T-helper 2 cell treated with Interferon-gamma antibody and Interleukin-4, amounts not matched to agents 5 μg/mL and 100 μg/mL, for 36 hours (primary cell): ENCODE data around the gene IPO4.

Experiments used
- DNase-seq: peaks from one replicate; pipeline ENCODE4 v3.0.0; 2021; ENCODE audit warnings: low spot score
- H3K27ac Mint-ChIP-seq: one replicate; pipeline ENCODE4 v1.8.0; 2021; ENCODE audit warnings: mild to moderate bottlenecking, mixed read lengths
- H3K27me3 Mint-ChIP-seq: one replicate; pipeline ENCODE4 v1.8.0; 2021; ENCODE audit warnings: low read depth, mixed read lengths
- H3K36me3 Mint-ChIP-seq: one replicate; pipeline ENCODE4 v1.8.0; 2021; ENCODE audit warnings: low read depth, mixed read lengths
- H3K4me1 Mint-ChIP-seq: one replicate; pipeline ENCODE4 v1.8.0; 2021; ENCODE audit warnings: low read depth, mixed read lengths
- H3K4me3 Mint-ChIP-seq: one replicate; pipeline ENCODE4 v1.8.0; 2022; ENCODE audit warnings: mild to moderate bottlenecking, moderate library complexity, mixed read lengths
- H3K9me3 Mint-ChIP-seq: one replicate; pipeline ENCODE4 v1.8.0; 2021; ENCODE audit warnings: mixed read lengths

The IPO4 gene

DNA sequence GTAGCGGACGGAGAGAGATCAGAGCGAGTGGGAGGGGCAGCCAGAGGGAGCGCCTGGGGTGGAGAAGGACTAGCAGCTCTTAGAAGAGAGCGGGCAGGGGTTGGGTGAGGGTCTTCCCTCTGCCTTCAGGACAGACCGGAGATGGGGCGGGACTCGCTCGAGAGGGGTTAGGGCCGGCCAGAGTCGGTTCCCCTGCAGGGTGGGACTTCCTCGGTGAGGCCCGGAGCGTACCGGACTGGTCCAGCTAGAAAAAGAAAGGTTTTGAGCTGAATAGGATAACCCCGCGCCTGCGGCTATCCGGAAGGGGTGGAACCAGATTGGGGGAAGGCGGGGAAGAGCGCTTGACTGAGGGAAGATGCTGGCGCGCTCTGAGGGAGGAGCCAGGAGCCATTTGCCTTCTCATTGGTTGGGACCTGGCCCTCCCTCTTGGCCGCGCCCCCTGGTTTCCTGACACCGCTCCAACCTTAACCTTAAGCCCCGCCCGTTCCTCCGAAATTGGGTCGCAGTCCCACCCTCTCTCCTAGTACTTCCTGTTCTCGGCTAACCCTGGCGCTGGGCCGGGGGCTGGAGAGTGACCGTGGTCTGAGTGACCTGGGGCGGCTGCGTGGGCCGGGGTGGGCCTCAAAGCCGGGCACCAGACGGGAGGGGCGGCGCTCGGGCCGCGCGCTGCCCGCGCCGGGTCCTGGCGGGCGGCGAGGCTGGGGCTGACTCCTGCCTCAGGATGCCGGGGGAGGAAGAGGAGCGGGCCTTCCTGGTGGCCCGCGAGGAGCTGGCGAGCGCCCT is 41.4 kb downstream of the IPO4 start, which contains the start of gene RNF31:
Gene RNF31, plus strand, starts transcription at position 521 of the 783 bp plus-strand sequence. Its CDS starts 201 bp downstream, at position 722.
- Mint-ChIP-seq H3K27ac (peak within 1 kb of the TSS; percentile 100), H3K27me3 (no peaks in the 10 kb centered on the region), H3K4me3 (peak within 1 kb of the TSS; percentile 100), H3K4me1 (peaks cover 51% of the 10 kb centered on the region), H3K36me3 (peaks cover 73% of the 10 kb centered on the region), H3K9me3 (no peaks in the 10 kb centered on the region)
- peak; percentile 98 for DNase-seq

- Mint-ChIP-seq H3K4me1 (peaks cover 53% of the 10 kb centered on the region), H3K4me3 (peak within 1 kb of the TSS; percentile 100), H3K9me3 (no peaks in the 10 kb centered on the region), H3K27ac (peak within 1 kb of the TSS; percentile 100), H3K36me3 (peaks cover 72% of the 10 kb centered on the region), H3K27me3 (no peaks in the 10 kb centered on the region)
- peak; percentile 93 for DNase-seq
Observed at GRCh38 chr14:24146453-24146977, 42.1 kb downstream of the IPO4 start, which contains the start of gene PSME2. Gene PSME2, minus strand, starts transcription at chr14:24146610. Its CDS starts 29 bp downstream, at chr14:24146581.

- Mint-ChIP-seq H3K9me3 (no peaks in the 10 kb centered on the region), H3K27me3 (no peaks in the 10 kb centered on the region), H3K4me1 (peaks cover 53% of the 10 kb centered on the region), H3K4me3 (peak overlapping the region; percentile 100), H3K27ac (peak overlapping the region; percentile 100), H3K36me3 (peaks cover 67% of the 10 kb centered on the region)
- DNase-seq = no peak
Observed at GRCh38 chr14:24145690-24146452, 42.7 kb downstream of the IPO4 start.

DNA sequence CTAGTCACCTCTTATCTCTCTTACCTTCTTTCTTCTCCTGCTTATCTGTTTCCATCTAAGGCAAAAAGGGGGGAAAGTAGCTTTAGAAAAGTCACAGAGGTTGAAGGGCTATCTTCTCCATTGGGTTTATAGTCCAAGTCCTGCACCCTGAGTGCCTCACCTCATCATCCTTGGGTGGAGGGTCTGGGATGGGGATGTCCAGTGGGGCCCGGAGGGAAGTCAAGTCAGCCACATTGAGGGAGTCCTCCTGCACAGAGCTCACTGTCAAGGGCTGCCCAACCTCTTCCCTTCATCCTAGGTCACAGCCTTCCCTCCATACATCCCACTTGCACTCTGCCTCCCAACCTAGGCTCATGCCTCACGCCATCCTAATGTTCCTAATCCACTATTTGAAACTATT is 43.4 kb downstream of the IPO4 start:
- H3K4me3 Mint-ChIP-seq = peak overlapping the region; percentile 100
- H3K36me3 Mint-ChIP-seq = peaks cover 67% of the 10 kb centered on the region
- H3K27ac Mint-ChIP-seq = peak overlapping the region; percentile 100
- H3K9me3 Mint-ChIP-seq = no peaks in the 10 kb centered on the region
- DNase-seq = no peak
- peaks cover 49% of the 10 kb centered on the region for H3K4me1 Mint-ChIP-seq
- no peaks in the 10 kb centered on the region for H3K27me3 Mint-ChIP-seq

DNA sequence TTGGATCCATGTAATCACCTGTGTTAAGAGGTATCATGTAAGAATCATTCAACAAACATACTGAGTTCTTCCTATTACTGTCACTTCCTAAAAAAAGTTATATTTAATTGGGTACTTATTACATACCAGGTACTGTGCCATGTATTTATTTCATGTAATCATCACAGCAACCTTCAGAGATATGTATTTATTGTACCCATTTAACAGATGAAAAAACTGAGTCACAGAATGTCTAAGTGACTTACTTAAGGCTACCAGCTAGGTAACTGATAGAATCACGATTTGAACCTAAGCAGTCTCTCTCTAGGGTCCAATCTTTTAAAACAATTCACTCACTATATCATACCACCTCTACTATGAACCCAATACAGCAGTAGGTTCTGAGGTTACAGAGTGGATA is 44.2 kb downstream of the IPO4 start:
- Mint-ChIP-seq H3K4me3 (peak overlapping the region; percentile 100), H3K4me1 (peaks cover 50% of the 10 kb centered on the region), H3K36me3 (peaks cover 68% of the 10 kb centered on the region), H3K27ac (peak overlapping the region; percentile 50), H3K9me3 (no peaks in the 10 kb centered on the region), H3K27me3 (no peaks in the 10 kb centered on the region)
- no peak for DNase-seq

- Mint-ChIP-seq H3K4me3 (peak overlapping the region; percentile 99), H3K36me3 (peaks cover 68% of the 10 kb centered on the region), H3K4me1 (peaks cover 50% of the 10 kb centered on the region), H3K27ac (peak overlapping the region; percentile 69), H3K27me3 (no peaks in the 10 kb centered on the region), H3K9me3 (no peaks in the 10 kb centered on the region)
- no peak for DNase-seq
Observed at GRCh38 chr14:24143511-24143910, 45.1 kb downstream of the IPO4 start.

GRCh38 chr14:24141097-24141880 is 47.3 kb downstream of the IPO4 start, which contains the start of gene EMC9:
Gene EMC9, minus strand, starts transcription at chr14:24141591. Its CDS starts 287 bp downstream, at chr14:24141304.
- Mint-ChIP-seq H3K27ac (peak within 1 kb of the TSS; percentile 84), H3K27me3 (no peaks in the 10 kb centered on the region), H3K36me3 (peaks cover 80% of the 10 kb centered on the region), H3K4me1 (peaks cover 60% of the 10 kb centered on the region), H3K4me3 (peak within 1 kb of the TSS; percentile 99), H3K9me3 (no peaks in the 10 kb centered on the region)
- DNase-seq = peak; percentile 100

GRCh38 chr14:24139272-24139934 is 49.2 kb downstream of the IPO4 start:
- peak overlapping the region; percentile 99 for H3K4me3 Mint-ChIP-seq
- no peaks in the 10 kb centered on the region for H3K9me3 Mint-ChIP-seq
- H3K4me1 Mint-ChIP-seq = peaks cover 54% of the 10 kb centered on the region
- H3K27ac Mint-ChIP-seq = peak overlapping the region; percentile 77
- H3K36me3 Mint-ChIP-seq = peaks cover 64% of the 10 kb centered on the region
- DNase-seq = no peak
- no peaks in the 10 kb centered on the region for H3K27me3 Mint-ChIP-seq

DNA sequence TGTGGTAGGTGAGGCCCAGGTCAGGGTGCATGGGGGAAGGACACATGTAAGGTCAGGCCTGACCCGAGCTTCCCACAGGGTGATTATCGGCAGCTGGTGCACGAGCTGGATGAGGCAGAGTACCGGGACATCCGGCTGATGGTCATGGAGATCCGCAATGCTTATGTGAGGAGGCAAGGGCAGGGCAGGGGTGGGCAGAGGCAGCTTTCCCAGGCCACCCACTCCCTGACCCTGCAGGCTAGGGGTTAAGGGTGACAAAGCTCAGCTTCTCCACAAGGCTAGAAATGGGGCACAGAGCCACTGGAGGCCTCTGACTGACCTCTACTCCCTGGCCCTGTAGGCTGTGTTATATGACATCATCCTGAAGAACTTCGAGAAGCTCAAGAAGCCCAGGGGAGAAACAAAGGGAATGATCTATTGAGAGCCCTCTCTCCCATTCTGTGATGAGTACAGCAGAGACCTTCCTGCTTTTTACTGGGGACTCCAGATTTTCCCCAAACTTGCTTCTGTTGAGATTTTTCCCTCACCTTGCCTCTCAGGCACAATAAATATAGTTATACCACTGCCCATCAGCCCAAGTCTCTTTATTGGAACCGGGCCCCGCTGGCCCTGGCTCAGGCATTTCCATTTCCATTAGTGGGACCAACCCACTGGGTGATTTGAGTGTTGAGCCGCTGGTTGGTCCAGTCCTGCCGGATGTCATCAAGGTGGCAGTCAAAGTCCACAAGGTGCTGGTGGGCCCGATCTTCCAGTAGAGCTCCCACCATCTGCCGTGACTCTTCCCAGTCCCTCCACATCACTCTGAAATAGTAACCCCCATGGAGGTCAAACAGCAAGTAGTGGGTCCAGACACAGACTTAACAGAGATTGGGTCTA is 50.0 kb downstream of the IPO4 start:
- Mint-ChIP-seq H3K36me3 (peaks cover 56% of the 10 kb centered on the region), H3K9me3 (no peaks in the 10 kb centered on the region), H3K27me3 (no peaks in the 10 kb centered on the region), H3K4me3 (peak overlapping the region; percentile 99), H3K4me1 (peaks cover 49% of the 10 kb centered on the region), H3K27ac (peak overlapping the region; percentile 77)
- DNase-seq = no peak

GRCh38 chr14:24137529-24138395 is 50.9 kb downstream of the IPO4 start:
- Mint-ChIP-seq H3K27ac (peak overlapping the region; percentile 58), H3K4me3 (peak overlapping the region; percentile 90), H3K4me1 (peaks cover 44% of the 10 kb centered on the region), H3K36me3 (peaks cover 48% of the 10 kb centered on the region), H3K9me3 (no peaks in the 10 kb centered on the region), H3K27me3 (no peaks in the 10 kb centered on the region)
- DNase-seq = no peak

- DNase-seq = no peak
- peak overlapping the region; percentile 87 for H3K27ac Mint-ChIP-seq
- peaks cover 49% of the 10 kb centered on the region for H3K36me3 Mint-ChIP-seq
- no peaks in the 10 kb centered on the region for H3K9me3 Mint-ChIP-seq
- H3K27me3 Mint-ChIP-seq = no peaks in the 10 kb centered on the region
- H3K4me1 Mint-ChIP-seq = peaks cover 48% of the 10 kb centered on the region
- peak overlapping the region; percentile 90 for H3K4me3 Mint-ChIP-seq
Observed at GRCh38 chr14:24136684-24137528, 51.7 kb downstream of the IPO4 start.
